HFFc6 (cell line): Measurements from ENCODE around the gene OVCH1. TPM values are rescaled to one million over a fixed set of nuclear protein-coding genes. Genes with fewer than 3 reads are reported as not detected.

ENCODE experiments used
- DNase-seq: peaks from one replicate; pipeline ENCODE4 v3.0.0-alpha.2; 2018
- H3K27ac Mint-ChIP-seq: 2 replicates; pipeline ENCODE4 v1.8.0; 2020; ENCODE audit warnings: mild to moderate bottlenecking, mixed read lengths
- H3K27me3 Mint-ChIP-seq: 2 replicates; pipeline ENCODE4 v1.8.0; 2021; ENCODE audit warnings: mild to moderate bottlenecking, moderate library complexity, mixed read lengths; ENCODE audit not compliant: insufficient read depth
- H3K36me3 Mint-ChIP-seq: 2 replicates; pipeline ENCODE4 v1.8.0; 2021; ENCODE audit warnings: low read depth, mixed read lengths
- H3K4me1 Mint-ChIP-seq: 2 replicates; pipeline ENCODE4 v1.8.0; 2020; ENCODE audit warnings: low read depth, mixed read lengths
- H3K4me3 Mint-ChIP-seq: 2 replicates; pipeline ENCODE4 v1.8.0; 2020; ENCODE audit warnings: mild to moderate bottlenecking, moderate library complexity, mixed read lengths
- H3K9me3 Mint-ChIP-seq: 2 replicates; pipeline ENCODE4 v1.8.0; 2020; ENCODE audit warnings: mild to moderate bottlenecking, mixed read lengths
- CTCF ChIP-seq: fragments of 200-600 bp; sonication (generic); IDR thresholded peaks from 2 replicates; pipeline ENCODE4 v1.5.0; 2021; ENCODE audit warnings: antibody characterized with exemption, mild to moderate bottlenecking
- total RNA-seq, 6 experiments: library from RNA; stranded (reverse); fragmentation: NEBNext Ultra II Directional; extraction: Animal tissue kit (Norgen Biotek cat#: 25700); gene quantifications; 2 replicates in 1 of 6; 3 replicates in 5 of 6; pipeline ENCODE4 v1.2.3, GENCODE V29; 2021

The OVCH1 gene
- total RNA-seq, 6 experiments from 2014 or later = not detected

GRCh38 chr12:29530436-29530835 lies 33.0 kb upstream of the OVCH1 start:
- Mint-ChIP-seq H3K36me3 (no peaks in the 10 kb centered on the region), H3K27me3 (peaks cover 2% of the 10 kb centered on the region; the same call in 1 of the 2 replicates), H3K27ac (no peak overlapping the region), H3K4me3 (no peak overlapping the region), H3K4me1 (no peaks in the 10 kb centered on the region), H3K9me3 (no peaks in the 10 kb centered on the region)
- no peak for TF ChIP-seq CTCF
- DNase-seq = no peak

GRCh38 chr12:29528161-29528560 lies 30.7 kb upstream of the OVCH1 start:
- no peaks in the 10 kb centered on the region for H3K9me3 Mint-ChIP-seq
- H3K4me3 Mint-ChIP-seq = no peak overlapping the region
- no peak for TF ChIP-seq CTCF
- H3K27ac Mint-ChIP-seq = no peak overlapping the region
- no peaks in the 10 kb centered on the region for H3K36me3 Mint-ChIP-seq
- H3K4me1 Mint-ChIP-seq = no peaks in the 10 kb centered on the region
- no peak for DNase-seq
- H3K27me3 Mint-ChIP-seq = peaks cover 2% of the 10 kb centered on the region; the same call in 1 of the 2 replicates

GRCh38 chr12:29521951-29522350 lies 24.5 kb upstream of the OVCH1 start:
- H3K4me1 Mint-ChIP-seq = no peaks in the 10 kb centered on the region
- H3K9me3 Mint-ChIP-seq = no peaks in the 10 kb centered on the region
- DNase-seq = peak; percentile 1
- H3K36me3 Mint-ChIP-seq = no peaks in the 10 kb centered on the region
- TF ChIP-seq CTCF = no peak
- no peaks in the 10 kb centered on the region for H3K27me3 Mint-ChIP-seq
- H3K4me3 Mint-ChIP-seq = no peak overlapping the region
- no peak overlapping the region for H3K27ac Mint-ChIP-seq

- peak; percentile 86 for TF ChIP-seq CTCF
- no peak overlapping the region for H3K4me3 Mint-ChIP-seq
- no peaks in the 10 kb centered on the region for H3K27me3 Mint-ChIP-seq
- no peak overlapping the region for H3K27ac Mint-ChIP-seq
- H3K36me3 Mint-ChIP-seq = no peaks in the 10 kb centered on the region
- no peaks in the 10 kb centered on the region for H3K9me3 Mint-ChIP-seq
- H3K4me1 Mint-ChIP-seq = peaks cover 8% of the 10 kb centered on the region
- peak; percentile 41 for DNase-seq
These were observed 22.2 kb upstream of the OVCH1 start for GRCh38 chr12:29519585-29520182.

GRCh38 chr12:29518407-29518806 lies 20.9 kb upstream of the OVCH1 start:
- no peak for TF ChIP-seq CTCF
- Mint-ChIP-seq H3K9me3 (no peaks in the 10 kb centered on the region), H3K36me3 (no peaks in the 10 kb centered on the region), H3K27me3 (no peaks in the 10 kb centered on the region), H3K4me3 (no peak overlapping the region), H3K27ac (no peak overlapping the region), H3K4me1 (peaks cover 8% of the 10 kb centered on the region)
- DNase-seq = no peak

GRCh38 chr12:29517264-29517663 lies 19.8 kb upstream of the OVCH1 start:
- Mint-ChIP-seq H3K4me1 (peaks cover 8% of the 10 kb centered on the region), H3K9me3 (no peaks in the 10 kb centered on the region), H3K27me3 (no peaks in the 10 kb centered on the region), H3K27ac (no peak overlapping the region), H3K36me3 (no peaks in the 10 kb centered on the region), H3K4me3 (no peak overlapping the region)
- TF ChIP-seq CTCF = no peak
- DNase-seq = no peak
